ENCODE results near the gene TRAM2. TPM values are rescaled to one million over a fixed set of nuclear protein-coding genes. Genes with fewer than 3 reads are reported as not detected.

The TRAM2 gene
- total RNA-seq, 4 donors from 2014 or later, result 6.5 to 14.1 (median 7.2) TPM

GRCh38 chr6:52529311-52529710, 47.5 kb downstream of the TRAM2 start:
- DNase-seq (ENCODE audit: low spot score in 2 of 2), result no peak
- H3K9me3 ChIP-seq, result no peaks in the 10 kb centered on the region
- H3K36me3 ChIP-seq, result peaks cover 5% of the 10 kb centered on the region
- no peak for TF ChIP-seq POLR2AphosphoS5 (IDR thresholded peaks at IDR 0.05)
- no peak for TF ChIP-seq CTCF (IDR thresholded peaks at IDR 0.05)
- TF ChIP-seq EP300 (IDR thresholded peaks at IDR 0.05), result no peak
- TF ChIP-seq POLR2A (IDR thresholded peaks at IDR 0.05), result no peak
- H3K4me1 ChIP-seq, result peaks cover under 1% of the 10 kb centered on the region
- 92% methylated on average over 8 of the region's 8 CpGs for WGBS
- H3K27me3 ChIP-seq, result no peaks in the 10 kb centered on the region
- H3K27ac ChIP-seq, result no peak overlapping the region
- no peak overlapping the region for H3K4me3 ChIP-seq

- no peaks in the 10 kb centered on the region for H3K9me3 ChIP-seq
- DNase-seq (ENCODE audit: low spot score in 2 of 2), result no peak
- H3K4me3 ChIP-seq, result no peak overlapping the region
- H3K36me3 ChIP-seq, result peaks cover 3% of the 10 kb centered on the region
- TF ChIP-seq POLR2AphosphoS5 (IDR thresholded peaks at IDR 0.05) (no peak), POLR2A (IDR thresholded peaks at IDR 0.05) (no peak), CTCF (IDR thresholded peaks at IDR 0.05) (no peak), EP300 (IDR thresholded peaks at IDR 0.05) (no peak)
- WGBS, result 94% methylated on average over 7 of the region's 7 CpGs
- H3K27me3 ChIP-seq, result no peaks in the 10 kb centered on the region
- peaks cover 19% of the 10 kb centered on the region for H3K4me1 ChIP-seq
- H3K27ac ChIP-seq, result no peak overlapping the region
These were observed 49.4 kb downstream of the TRAM2 start for GRCh38 chr6:52527436-52527835.

- H3K36me3 ChIP-seq, result peaks cover 3% of the 10 kb centered on the region
- H3K4me1 ChIP-seq, result peaks cover 27% of the 10 kb centered on the region
- H3K9me3 ChIP-seq, result no peaks in the 10 kb centered on the region
- no peak overlapping the region for H3K4me3 ChIP-seq
- DNase-seq (ENCODE audit: low spot score in 2 of 2), result no peak
- TF ChIP-seq EP300 (IDR thresholded peaks at IDR 0.05) (no peak), POLR2AphosphoS5 (IDR thresholded peaks at IDR 0.05) (no peak), POLR2A (IDR thresholded peaks at IDR 0.05) (no peak), CTCF (IDR thresholded peaks at IDR 0.05) (no peak)
- WGBS, result 62% methylated on average over 4 of the region's 4 CpGs
- no peak overlapping the region for H3K27ac ChIP-seq
- no peaks in the 10 kb centered on the region for H3K27me3 ChIP-seq
These were observed 50.2 kb downstream of the TRAM2 start for GRCh38 chr6:52526634-52527033.

- Histone ChIP-seq H3K4me1 (peaks cover 39% of the 10 kb centered on the region), H3K4me3 (no peak overlapping the region), H3K27ac (no peak overlapping the region), H3K36me3 (peaks cover 3% of the 10 kb centered on the region), H3K9me3 (no peaks in the 10 kb centered on the region), H3K27me3 (no peaks in the 10 kb centered on the region)
- WGBS, result 94% methylated on average over 4 of the region's 4 CpGs
- no peak for TF ChIP-seq POLR2AphosphoS5 (IDR thresholded peaks at IDR 0.05)
- no peak for TF ChIP-seq CTCF (IDR thresholded peaks at IDR 0.05)
- TF ChIP-seq EP300 (IDR thresholded peaks at IDR 0.05), result no peak
- no peak for TF ChIP-seq POLR2A (IDR thresholded peaks at IDR 0.05)
- DNase-seq (ENCODE audit: low spot score in 2 of 2), result no peak
These were observed 51.9 kb downstream of the TRAM2 start for GRCh38 chr6:52524918-52525317.

GRCh38 chr6:52523378-52524142, 53.3 kb downstream of the TRAM2 start:
- Histone ChIP-seq H3K4me1 (peaks cover 41% of the 10 kb centered on the region), H3K9me3 (no peaks in the 10 kb centered on the region), H3K36me3 (no peaks in the 10 kb centered on the region), H3K27me3 (no peaks in the 10 kb centered on the region), H3K4me3 (no peak overlapping the region), H3K27ac (no peak overlapping the region)
- no peak for DNase-seq (ENCODE audit: low spot score in 2 of 2)
- 52% methylated on average over 6 of the region's 6 CpGs for WGBS
- TF ChIP-seq POLR2A (IDR thresholded peaks at IDR 0.05) (no peak), EP300 (IDR thresholded peaks at IDR 0.05) (no peak), CTCF (IDR thresholded peaks at IDR 0.05) (no peak)

All from suprapubic skin (tissue), 4 donors.